ENCODE measurements around the gene NEURL1.

NEURL1 gene

GRCh38 chr10:103613616-103614015, 120.1 kb downstream of the NEURL1 start:
- DNase-seq (ENCODE audit: low read depth): no peak
- TF ChIP-seq CTCF (IDR thresholded peaks at IDR 0.05; ENCODE audit: insufficient read depth, low read depth, low read length, missing control alignments): no peak
- H3K4me3 ChIP-seq (ENCODE audit: low read depth, low read length): no peak overlapping the region

- no peak for DNase-seq (ENCODE audit: low read depth)
- TF ChIP-seq CTCF (IDR thresholded peaks at IDR 0.05; ENCODE audit: insufficient read depth, low read depth, low read length, missing control alignments): no peak
Measured at GRCh38 chr10:103614306-103615158, 121.0 kb downstream of the NEURL1 start.

GRCh38 chr10:103616705-103617601, 123.4 kb downstream of the NEURL1 start:
- no peak overlapping the region for H3K4me3 ChIP-seq (ENCODE audit: low read depth, low read length)
- no peak for DNase-seq (ENCODE audit: low read depth)
- no peak for TF ChIP-seq CTCF (IDR thresholded peaks at IDR 0.05; ENCODE audit: insufficient read depth, low read depth, low read length, missing control alignments)

More at GRCh38 chr10:103614306-103615158, 121.0 kb downstream of the NEURL1 start:
- no peak overlapping the region for H3K4me3 ChIP-seq (ENCODE audit: low read depth, low read length)

- TF ChIP-seq CTCF (IDR thresholded peaks at IDR 0.05; ENCODE audit: insufficient read depth, low read depth, low read length, missing control alignments): no peak
- DNase-seq (ENCODE audit: low read depth): no peak
- H3K4me3 ChIP-seq (ENCODE audit: low read depth, low read length): no peak overlapping the region
Measured at GRCh38 chr10:103617602-103618385, 124.3 kb downstream of the NEURL1 start.

- DNase-seq (ENCODE audit: low read depth): no peak
- no peak for TF ChIP-seq CTCF (IDR thresholded peaks at IDR 0.05; ENCODE audit: insufficient read depth, low read depth, low read length, missing control alignments)
- H3K4me3 ChIP-seq (ENCODE audit: low read depth, low read length): no peak overlapping the region
Measured at GRCh38 chr10:103618575-103619423, 125.3 kb downstream of the NEURL1 start.
